ENCODE results near the gene PRR18.
A peak's percentile ranks its signal among the peaks of the same experiment; 100 is the strongest.

The PRR18 gene

GRCh38 chr6:166281104-166281503 is 27.1 kb downstream of the PRR18 start:
- TF ChIP-seq CTCF (IDR thresholded peaks at IDR 0.05; ENCODE audit: low read depth, low read length, missing control alignments): no peak
- H3K4me3 ChIP-seq (ENCODE audit: low read depth, low read length): no peak overlapping the region
- DNase-seq (ENCODE audit: low read depth): no peak

GRCh38 chr6:166279393-166279679 is 28.9 kb downstream of the PRR18 start:
- no peak for TF ChIP-seq CTCF (IDR thresholded peaks at IDR 0.05; ENCODE audit: low read depth, low read length, missing control alignments)
- H3K4me3 ChIP-seq (ENCODE audit: low read depth, low read length): no peak overlapping the region
- no peak for DNase-seq (ENCODE audit: low read depth)

GRCh38 chr6:166278579-166279392 is 29.4 kb downstream of the PRR18 start:
- no peak for TF ChIP-seq CTCF (IDR thresholded peaks at IDR 0.05; ENCODE audit: low read depth, low read length, missing control alignments)
- no peak for DNase-seq (ENCODE audit: low read depth)
- H3K4me3 ChIP-seq (ENCODE audit: low read depth, low read length): no peak overlapping the region

GRCh38 chr6:166277892-166278578 is 30.2 kb downstream of the PRR18 start:
- H3K4me3 ChIP-seq (ENCODE audit: low read depth, low read length): no peak overlapping the region
- DNase-seq (ENCODE audit: low read depth): peak; percentile 18
- no peak for TF ChIP-seq CTCF (IDR thresholded peaks at IDR 0.05; ENCODE audit: low read depth, low read length, missing control alignments)

- no peak overlapping the region for H3K4me3 ChIP-seq (ENCODE audit: low read depth, low read length)
- no peak for DNase-seq (ENCODE audit: low read depth)
- no peak for TF ChIP-seq CTCF (IDR thresholded peaks at IDR 0.05; ENCODE audit: low read depth, low read length, missing control alignments)
Measured at GRCh38 chr6:166277018-166277417, 31.2 kb downstream of the PRR18 start.

- TF ChIP-seq CTCF (IDR thresholded peaks at IDR 0.05; ENCODE audit: low read depth, low read length, missing control alignments): peak; percentile 93
- H3K4me3 ChIP-seq (ENCODE audit: low read depth, low read length): no peak overlapping the region
Measured at GRCh38 chr6:166275714-166276166, 32.5 kb downstream of the PRR18 start.

More at GRCh38 chr6:166275714-166276166, 32.5 kb downstream of the PRR18 start:
- DNase-seq (ENCODE audit: low read depth): no peak
